Measurements from ENCODE around the gene NDST4. TPM values are rescaled to one million over a fixed set of nuclear protein-coding genes. Genes with fewer than 3 reads are reported as not detected.

Gene NDST4
- total and polyA plus RNA-seq, 2 donors from 2014 or later: not detected

GRCh38 chr4:114976901-114977300 lies 136.5 kb downstream of the NDST4 start:
- Histone ChIP-seq H3K27ac (ENCODE audit: low read depth in 2 of 2, low read length in 2 of 2) (no peak overlapping the region), H3K36me3 (ENCODE audit: control insufficient read depth in 2 of 3, insufficient read depth in 3 of 3, low read length in 3 of 3) (no peaks in the 10 kb centered on the region), H3K9ac (ENCODE audit: low read length in 3 of 3) (no peak overlapping the region), H3K27me3 (ENCODE audit: control insufficient read depth, insufficient read depth, low read length) (no peaks in the 10 kb centered on the region), H3K4me3 (ENCODE audit: low read length in 3 of 3) (no peak overlapping the region), H3K4me1 (ENCODE audit: control insufficient read depth in 2 of 3, insufficient read depth in 2 of 3, low read depth in 1 of 3, low read length in 3 of 3) (no peaks in the 10 kb centered on the region), H3K9me3 (ENCODE audit: control insufficient read depth in 2 of 3, insufficient read depth in 1 of 3, low read length in 3 of 3) (no peaks in the 10 kb centered on the region)
- TF ChIP-seq, protein P1, sequence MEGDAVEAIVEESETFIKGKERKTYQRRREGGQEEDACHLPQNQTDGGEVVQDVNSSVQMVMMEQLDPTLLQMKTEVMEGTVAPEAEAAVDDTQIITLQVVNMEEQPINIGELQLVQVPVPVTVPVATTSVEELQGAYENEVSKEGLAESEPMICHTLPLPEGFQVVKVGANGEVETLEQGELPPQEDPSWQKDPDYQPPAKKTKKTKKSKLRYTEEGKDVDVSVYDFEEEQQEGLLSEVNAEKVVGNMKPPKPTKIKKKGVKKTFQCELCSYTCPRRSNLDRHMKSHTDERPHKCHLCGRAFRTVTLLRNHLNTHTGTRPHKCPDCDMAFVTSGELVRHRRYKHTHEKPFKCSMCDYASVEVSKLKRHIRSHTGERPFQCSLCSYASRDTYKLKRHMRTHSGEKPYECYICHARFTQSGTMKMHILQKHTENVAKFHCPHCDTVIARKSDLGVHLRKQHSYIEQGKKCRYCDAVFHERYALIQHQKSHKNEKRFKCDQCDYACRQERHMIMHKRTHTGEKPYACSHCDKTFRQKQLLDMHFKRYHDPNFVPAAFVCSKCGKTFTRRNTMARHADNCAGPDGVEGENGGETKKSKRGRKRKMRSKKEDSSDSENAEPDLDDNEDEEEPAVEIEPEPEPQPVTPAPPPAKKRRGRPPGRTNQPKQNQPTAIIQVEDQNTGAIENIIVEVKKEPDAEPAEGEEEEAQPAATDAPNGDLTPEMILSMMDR (IDR thresholded peaks at IDR 0.05; ENCODE audit: borderline replicate concordance, extremely low read depth, insufficient read depth): no peak
- no peak for FAIRE-seq
- intact Hi-C loops (cut with DNase I): no loop called here
- DNase-seq: no peak

GRCh38 chr4:114964026-114964425 lies 149.4 kb downstream of the NDST4 start:
- DNase-seq (no peak), FAIRE-seq (no peak)
- intact Hi-C loops (cut with DNase I): no loop called here

GRCh38 chr4:114945616-114946015 lies 167.8 kb downstream of the NDST4 start:
- H3K36me3 ChIP-seq (ENCODE audit: control insufficient read depth in 2 of 3, insufficient read depth in 3 of 3, low read length in 3 of 3): no peaks in the 10 kb centered on the region
- H3K4me3 ChIP-seq (ENCODE audit: low read length in 3 of 3): no peak overlapping the region
- intact Hi-C loops (cut with DNase I): no loop called here
- H3K9me3 ChIP-seq (ENCODE audit: control insufficient read depth in 2 of 3, insufficient read depth in 1 of 3, low read length in 3 of 3): no peaks in the 10 kb centered on the region
- DNase-seq (no peak), FAIRE-seq (no peak)
- H3K4me1 ChIP-seq (ENCODE audit: control insufficient read depth in 2 of 3, insufficient read depth in 2 of 3, low read depth in 1 of 3, low read length in 3 of 3): no peaks in the 10 kb centered on the region
- H3K27me3 ChIP-seq (ENCODE audit: control insufficient read depth, insufficient read depth, low read length): no peaks in the 10 kb centered on the region
- no peak overlapping the region for H3K27ac ChIP-seq (ENCODE audit: low read depth in 2 of 2, low read length in 2 of 2)
- no peak overlapping the region for H3K9ac ChIP-seq (ENCODE audit: low read length in 3 of 3)
- TF ChIP-seq, protein P1 (IDR thresholded peaks at IDR 0.05; ENCODE audit: borderline replicate concordance, extremely low read depth, insufficient read depth): no peak

More at GRCh38 chr4:114964026-114964425, 149.4 kb downstream of the NDST4 start:
- Histone ChIP-seq H3K27ac (ENCODE audit: low read depth in 2 of 2, low read length in 2 of 2) (no peak overlapping the region), H3K9me3 (ENCODE audit: control insufficient read depth in 2 of 3, insufficient read depth in 1 of 3, low read length in 3 of 3) (no peaks in the 10 kb centered on the region), H3K4me3 (ENCODE audit: low read length in 3 of 3) (no peak overlapping the region), H3K36me3 (ENCODE audit: control insufficient read depth in 2 of 3, insufficient read depth in 3 of 3, low read length in 3 of 3) (no peaks in the 10 kb centered on the region), H3K4me1 (ENCODE audit: control insufficient read depth in 2 of 3, insufficient read depth in 2 of 3, low read depth in 1 of 3, low read length in 3 of 3) (no peaks in the 10 kb centered on the region), H3K27me3 (ENCODE audit: control insufficient read depth, insufficient read depth, low read length) (no peaks in the 10 kb centered on the region), H3K9ac (ENCODE audit: low read length in 3 of 3) (no peak overlapping the region)
- TF ChIP-seq, protein P1 (IDR thresholded peaks at IDR 0.05; ENCODE audit: borderline replicate concordance, extremely low read depth, insufficient read depth): no peak

DNA sequence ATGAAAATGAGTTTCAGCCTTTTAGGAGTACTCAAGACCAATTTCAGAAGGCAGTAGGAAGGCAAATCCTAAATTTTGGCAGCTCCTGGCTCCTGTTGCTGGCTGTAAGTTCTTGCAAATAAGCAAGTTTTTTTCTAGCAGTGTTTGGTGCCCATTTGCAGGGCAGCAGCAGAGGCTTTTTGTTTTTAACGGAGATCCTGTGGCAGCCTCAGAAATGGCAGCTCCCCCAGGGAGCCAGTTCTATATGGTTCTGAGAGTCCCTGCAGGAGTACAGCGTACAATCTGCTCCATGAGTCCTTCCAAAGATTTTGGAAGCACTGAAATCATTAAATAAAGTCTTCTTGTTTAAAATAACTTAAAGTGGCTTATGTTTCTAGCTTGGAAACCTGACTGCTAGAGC lies 171.9 kb downstream of the NDST4 start:
- intact Hi-C loops (cut with DNase I): no loop called here
- DNase-seq (no peak), FAIRE-seq (no peak)
- no peaks in the 10 kb centered on the region for H3K4me1 ChIP-seq (ENCODE audit: control insufficient read depth in 2 of 3, insufficient read depth in 2 of 3, low read depth in 1 of 3, low read length in 3 of 3)
- no peaks in the 10 kb centered on the region for H3K27me3 ChIP-seq (ENCODE audit: control insufficient read depth, insufficient read depth, low read length)
- no peak overlapping the region for H3K4me3 ChIP-seq (ENCODE audit: low read length in 3 of 3)
- H3K9ac ChIP-seq (ENCODE audit: low read length in 3 of 3): no peak overlapping the region
- no peak overlapping the region for H3K27ac ChIP-seq (ENCODE audit: low read depth in 2 of 2, low read length in 2 of 2)
- no peaks in the 10 kb centered on the region for H3K36me3 ChIP-seq (ENCODE audit: control insufficient read depth in 2 of 3, insufficient read depth in 3 of 3, low read length in 3 of 3)
- H3K9me3 ChIP-seq (ENCODE audit: control insufficient read depth in 2 of 3, insufficient read depth in 1 of 3, low read length in 3 of 3): no peaks in the 10 kb centered on the region
- TF ChIP-seq, protein P1 (IDR thresholded peaks at IDR 0.05; ENCODE audit: borderline replicate concordance, extremely low read depth, insufficient read depth): no peak

All from kidney (tissue), 14 donors.